ENCODE data around the gene WDR43. TPM values are rescaled to one million over a fixed set of nuclear protein-coding genes. Genes with fewer than 3 reads are reported as not detected.

The WDR43 gene
- total RNA-seq, 1 donor from 2014 or later, result 117 TPM

- Histone ChIP-seq H3K27me3 (ENCODE audit: control insufficient read depth, insufficient read depth, low read length) (no peaks in the 10 kb centered on the region), H3K4me3 (ENCODE audit: low read depth, low read length) (no peak overlapping the region), H3K36me3 (ENCODE audit: control insufficient read depth, insufficient read depth, low read length) (peaks cover 4% of the 10 kb centered on the region)
- peak; percentile 35 for DNase-seq (ENCODE audit: low read depth)
- TF ChIP-seq, protein P1, sequence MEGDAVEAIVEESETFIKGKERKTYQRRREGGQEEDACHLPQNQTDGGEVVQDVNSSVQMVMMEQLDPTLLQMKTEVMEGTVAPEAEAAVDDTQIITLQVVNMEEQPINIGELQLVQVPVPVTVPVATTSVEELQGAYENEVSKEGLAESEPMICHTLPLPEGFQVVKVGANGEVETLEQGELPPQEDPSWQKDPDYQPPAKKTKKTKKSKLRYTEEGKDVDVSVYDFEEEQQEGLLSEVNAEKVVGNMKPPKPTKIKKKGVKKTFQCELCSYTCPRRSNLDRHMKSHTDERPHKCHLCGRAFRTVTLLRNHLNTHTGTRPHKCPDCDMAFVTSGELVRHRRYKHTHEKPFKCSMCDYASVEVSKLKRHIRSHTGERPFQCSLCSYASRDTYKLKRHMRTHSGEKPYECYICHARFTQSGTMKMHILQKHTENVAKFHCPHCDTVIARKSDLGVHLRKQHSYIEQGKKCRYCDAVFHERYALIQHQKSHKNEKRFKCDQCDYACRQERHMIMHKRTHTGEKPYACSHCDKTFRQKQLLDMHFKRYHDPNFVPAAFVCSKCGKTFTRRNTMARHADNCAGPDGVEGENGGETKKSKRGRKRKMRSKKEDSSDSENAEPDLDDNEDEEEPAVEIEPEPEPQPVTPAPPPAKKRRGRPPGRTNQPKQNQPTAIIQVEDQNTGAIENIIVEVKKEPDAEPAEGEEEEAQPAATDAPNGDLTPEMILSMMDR (IDR thresholded peaks at IDR 0.05; ENCODE audit: insufficient read depth, low read length, severe bottlenecking), result no peak
- no peak for FAIRE-seq
Measured at GRCh38 chr2:28949617-28950305, 55.3 kb downstream of the WDR43 start.

GRCh38 chr2:28950941-28951630 is 56.6 kb downstream of the WDR43 start:
- FAIRE-seq, result no peak
- peaks cover 4% of the 10 kb centered on the region for H3K36me3 ChIP-seq (ENCODE audit: control insufficient read depth, insufficient read depth, low read length)
- H3K27me3 ChIP-seq (ENCODE audit: control insufficient read depth, insufficient read depth, low read length), result no peaks in the 10 kb centered on the region
- no peak overlapping the region for H3K4me3 ChIP-seq (ENCODE audit: low read depth, low read length)
- TF ChIP-seq, protein P1 (IDR thresholded peaks at IDR 0.05; ENCODE audit: insufficient read depth, low read length, severe bottlenecking), result no peak
- DNase-seq (ENCODE audit: low read depth), result no peak

DNA sequence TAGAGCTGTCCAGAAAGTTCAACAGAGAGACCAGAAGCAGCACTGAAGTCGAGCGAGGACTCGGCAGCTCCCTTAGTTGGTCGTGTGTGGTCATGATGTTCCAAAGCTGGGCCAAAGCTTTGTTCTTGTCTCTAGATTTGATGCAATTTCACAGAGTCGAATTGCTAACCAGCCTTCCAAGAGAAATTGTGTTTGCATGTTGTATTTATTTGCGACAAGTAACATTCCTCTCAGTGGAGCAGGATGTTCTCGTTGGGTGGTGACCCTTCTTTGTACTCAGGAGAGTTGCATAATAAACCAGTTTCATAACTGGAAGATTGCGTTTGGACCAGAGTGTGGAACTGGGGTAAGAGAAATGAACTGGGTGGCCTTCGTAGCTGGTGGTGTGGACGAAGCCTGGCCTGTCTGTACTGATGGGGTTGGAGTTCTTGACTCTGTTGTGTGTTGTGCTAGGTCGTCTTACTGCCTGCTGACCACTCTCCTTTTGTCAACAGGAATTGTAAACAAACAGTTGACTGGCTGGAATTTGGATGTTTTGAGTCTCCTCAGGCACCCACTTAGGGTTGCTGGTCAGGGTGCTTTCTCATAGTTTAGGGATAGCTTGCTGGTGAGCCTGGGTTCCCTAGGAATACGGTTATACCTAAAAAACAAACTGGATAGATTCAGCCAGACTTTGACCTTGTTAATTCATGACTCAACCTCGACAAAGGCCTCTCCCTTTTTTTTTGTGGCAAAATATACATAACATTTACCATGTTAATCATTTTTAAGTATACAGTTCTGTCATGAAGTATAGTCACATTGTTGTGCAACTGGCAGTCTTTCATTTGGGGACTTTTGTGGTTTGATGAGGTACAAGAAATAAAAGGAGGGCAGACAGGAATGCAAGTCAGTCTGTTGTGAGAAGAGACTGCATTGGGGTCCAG is 57.7 kb downstream of the WDR43 start:
- H3K4me3 ChIP-seq (ENCODE audit: low read depth, low read length), result no peak overlapping the region
- TF ChIP-seq, protein P1 (IDR thresholded peaks at IDR 0.05; ENCODE audit: insufficient read depth, low read length, severe bottlenecking), result no peak
- H3K36me3 ChIP-seq (ENCODE audit: control insufficient read depth, insufficient read depth, low read length), result no peaks in the 10 kb centered on the region
- no peaks in the 10 kb centered on the region for H3K27me3 ChIP-seq (ENCODE audit: control insufficient read depth, insufficient read depth, low read length)
- FAIRE-seq, result peak; percentile 62
- peak; percentile 44 for DNase-seq (ENCODE audit: low read depth)

DNA sequence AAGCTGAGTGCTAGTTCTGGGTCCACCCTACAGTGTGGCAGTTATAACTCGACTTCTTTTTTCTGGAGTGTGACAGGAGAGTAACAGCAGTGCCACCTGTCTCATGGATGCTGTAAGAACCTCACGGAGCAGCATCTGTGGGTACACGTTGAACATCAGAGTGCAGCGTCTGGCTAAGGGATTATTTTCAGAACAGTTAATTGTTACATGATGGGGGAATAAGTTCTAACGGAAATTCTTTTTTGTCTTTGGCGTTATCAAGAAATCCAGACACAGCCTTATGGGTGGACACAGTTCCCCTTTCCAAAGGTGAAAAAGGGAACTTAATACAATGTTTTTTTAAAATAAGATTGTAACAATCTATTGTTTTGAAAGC is 58.4 kb downstream of the WDR43 start:
- DNase-seq (ENCODE audit: low read depth), result no peak
- H3K27me3 ChIP-seq (ENCODE audit: control insufficient read depth, insufficient read depth, low read length), result no peaks in the 10 kb centered on the region
- TF ChIP-seq, protein P1 (IDR thresholded peaks at IDR 0.05; ENCODE audit: insufficient read depth, low read length, severe bottlenecking), result peak; percentile 18
- no peaks in the 10 kb centered on the region for H3K36me3 ChIP-seq (ENCODE audit: control insufficient read depth, insufficient read depth, low read length)
- no peak overlapping the region for H3K4me3 ChIP-seq (ENCODE audit: low read depth, low read length)
- FAIRE-seq, result no peak

GRCh38 chr2:28955467-28955866 is 61.0 kb downstream of the WDR43 start:
- no peak for FAIRE-seq

More at GRCh38 chr2:28955467-28955866, 61.0 kb downstream of the WDR43 start:
- Histone ChIP-seq H3K4me3 (ENCODE audit: low read depth, low read length) (no peak overlapping the region), H3K27me3 (ENCODE audit: control insufficient read depth, insufficient read depth, low read length) (no peaks in the 10 kb centered on the region), H3K36me3 (ENCODE audit: control insufficient read depth, insufficient read depth, low read length) (no peaks in the 10 kb centered on the region)
- TF ChIP-seq, protein P1 (IDR thresholded peaks at IDR 0.05; ENCODE audit: insufficient read depth, low read length, severe bottlenecking), result no peak
- no peak for DNase-seq (ENCODE audit: low read depth)

All from bronchial epithelial cell (primary cell).